Measurements from ENCODE around the gene DES.

Gene DES

GRCh38 chr2:219459460-219460311 lies 41.5 kb downstream of the DES start:
- DNase-seq = peak; percentile 40

GRCh38 chr2:219460424-219460926 lies 42.3 kb downstream of the DES start:
- DNase-seq = no peak

GRCh38 chr2:219461047-219461514 lies 42.9 kb downstream of the DES start:
- peak; percentile 34 for DNase-seq

- no peak for DNase-seq
These were observed 43.5 kb downstream of the DES start for GRCh38 chr2:219461669-219462068.

- no peak for DNase-seq
These were observed 44.2 kb downstream of the DES start for GRCh38 chr2:219462349-219462748.

GRCh38 chr2:219464286-219465032 lies 46.3 kb downstream of the DES start:
- no peak for DNase-seq

- DNase-seq = no peak
These were observed 47.7 kb downstream of the DES start for GRCh38 chr2:219465659-219466561.

GRCh38 chr2:219466816-219467735 lies 48.9 kb downstream of the DES start:
- no peak for DNase-seq

GRCh38 chr2:219467736-219468075 lies 49.5 kb downstream of the DES start:
- no peak for DNase-seq

- DNase-seq = no peak
These were observed 50.4 kb downstream of the DES start for GRCh38 chr2:219468410-219469185.

GRCh38 chr2:219469186-219469724 lies 51.1 kb downstream of the DES start:
- DNase-seq = no peak

- DNase-seq = no peak
These were observed 52.3 kb downstream of the DES start for GRCh38 chr2:219470429-219470828.

GRCh38 chr2:219471476-219472371 lies 53.5 kb downstream of the DES start:
- no peak for DNase-seq

GRCh38 chr2:219472629-219473187 lies 54.5 kb downstream of the DES start:
- DNase-seq = no peak

GRCh38 chr2:219473511-219473910 lies 55.3 kb downstream of the DES start:
- DNase-seq = no peak

GRCh38 chr2:219474285-219475060 lies 56.3 kb downstream of the DES start:
- DNase-seq = no peak

- DNase-seq = no peak
These were observed 57.1 kb downstream of the DES start for GRCh38 chr2:219475278-219475677.

All from activated CD4-positive, alpha-beta T cell treated with anti-CD3 and anti-CD28 coated beads, Interleukin-10, Interleukin-2, amounts not matched to agents 100 ng/mL and 50 ng/mL, durations not matched to agents 16 hours and 8 hours (primary cell).